ENCODE data around the gene HIPK4.
"Not testable (repeated sequence)": the region's sequence is repeated elsewhere in the genome, so short reads cannot be mapped to it uniquely, and the experiment has no call there.

HIPK4 gene

GRCh38 chr19:40370253-40370652 lies 19.7 kb downstream of the HIPK4 start:
- not testable (repeated sequence) for H3K27me3 Mint-ChIP-seq; H3K9me3 Mint-ChIP-seq; H3K4me3 Mint-ChIP-seq; H3K27ac Mint-ChIP-seq; H3K4me1 Mint-ChIP-seq (ENCODE audit: low read depth); DNase-seq
- peaks cover 44% of the 10 kb centered on the region for H3K36me3 Mint-ChIP-seq (ENCODE audit: low read depth)

DNA sequence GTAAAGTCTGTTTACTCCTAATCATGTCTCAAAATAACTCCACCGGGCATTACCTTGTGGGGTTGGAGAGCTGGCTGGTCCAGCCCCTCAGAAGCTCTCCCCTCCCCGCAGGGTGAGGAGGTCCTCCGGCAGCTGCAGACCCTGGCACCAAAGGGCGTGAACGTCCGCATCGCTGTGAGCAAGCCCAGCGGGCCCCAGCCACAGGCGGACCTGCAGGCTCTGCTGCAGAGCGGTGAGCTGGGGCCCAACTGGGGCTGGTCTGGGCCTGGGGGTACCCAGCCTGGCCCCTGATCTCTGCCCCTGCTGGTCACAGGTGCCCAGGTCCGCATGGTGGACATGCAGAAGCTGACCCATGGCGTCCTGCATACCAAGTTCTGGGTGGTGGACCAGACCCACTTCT lies 20.2 kb downstream of the HIPK4 start:
- Mint-ChIP-seq H3K9me3 (no peaks in the 10 kb centered on the region), H3K4me1 (ENCODE audit: low read depth) (peaks cover 12% of the 10 kb centered on the region), H3K36me3 (ENCODE audit: low read depth) (peaks cover 44% of the 10 kb centered on the region), H3K4me3 (no peak overlapping the region), H3K27ac (no peak overlapping the region), H3K27me3 (no peaks in the 10 kb centered on the region)
- DNase-seq, result no peak

GRCh38 chr19:40367577-40368434 lies 22.2 kb downstream of the HIPK4 start:
- Mint-ChIP-seq H3K4me3 (no peak overlapping the region), H3K27me3 (no peaks in the 10 kb centered on the region), H3K27ac (no peak overlapping the region), H3K4me1 (ENCODE audit: low read depth) (peaks cover 14% of the 10 kb centered on the region), H3K9me3 (no peaks in the 10 kb centered on the region), H3K36me3 (ENCODE audit: low read depth) (peaks cover 35% of the 10 kb centered on the region)
- DNase-seq, result no peak

DNA sequence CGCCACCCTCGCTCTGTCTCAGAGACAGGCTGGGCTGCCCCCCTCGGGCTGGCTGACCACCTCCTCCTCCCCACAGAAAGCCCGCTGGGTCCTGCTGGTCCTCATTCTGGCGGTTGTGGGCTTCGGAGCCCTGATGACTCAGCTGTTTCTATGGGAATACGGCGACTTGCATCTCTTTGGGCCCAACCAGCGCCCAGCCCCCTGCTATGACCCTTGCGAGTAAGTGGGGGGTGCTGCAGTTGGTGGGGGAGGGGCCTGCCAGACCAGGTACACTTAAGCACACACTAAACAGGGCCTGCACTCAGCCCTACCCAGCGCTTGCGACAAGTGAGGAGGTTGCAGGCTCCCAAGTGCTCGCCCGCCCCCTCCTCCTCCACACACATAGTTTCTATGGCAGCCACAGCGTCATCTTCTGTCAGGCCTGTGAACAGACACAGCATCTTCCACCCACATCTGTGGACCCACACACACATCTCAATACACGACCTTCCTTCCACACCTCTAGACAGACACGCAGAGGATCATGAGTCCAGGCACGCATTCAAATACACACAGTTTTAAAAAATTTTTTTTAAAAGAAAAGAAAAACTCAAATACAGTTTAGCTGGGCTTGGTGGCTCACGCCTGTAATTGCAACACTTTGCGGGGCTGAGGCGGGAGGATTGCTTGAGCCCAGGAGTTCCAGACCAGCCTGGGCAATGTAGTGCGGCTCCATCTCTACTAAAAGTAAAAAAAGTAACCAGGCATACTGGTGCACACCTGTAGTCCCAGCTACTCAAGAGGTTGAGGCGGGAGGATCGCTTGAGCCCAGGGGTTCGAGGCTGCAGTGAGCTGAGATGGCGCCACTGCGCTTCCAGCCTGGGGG lies 23.1 kb downstream of the HIPK4 start:
- peaks cover 29% of the 10 kb centered on the region for H3K36me3 Mint-ChIP-seq (ENCODE audit: low read depth)
- H3K9me3 Mint-ChIP-seq, result no peaks in the 10 kb centered on the region
- no peak overlapping the region for H3K27ac Mint-ChIP-seq
- H3K27me3 Mint-ChIP-seq, result no peaks in the 10 kb centered on the region
- peaks cover 17% of the 10 kb centered on the region for H3K4me1 Mint-ChIP-seq (ENCODE audit: low read depth)
- H3K4me3 Mint-ChIP-seq, result no peak overlapping the region
- no peak for DNase-seq

DNA sequence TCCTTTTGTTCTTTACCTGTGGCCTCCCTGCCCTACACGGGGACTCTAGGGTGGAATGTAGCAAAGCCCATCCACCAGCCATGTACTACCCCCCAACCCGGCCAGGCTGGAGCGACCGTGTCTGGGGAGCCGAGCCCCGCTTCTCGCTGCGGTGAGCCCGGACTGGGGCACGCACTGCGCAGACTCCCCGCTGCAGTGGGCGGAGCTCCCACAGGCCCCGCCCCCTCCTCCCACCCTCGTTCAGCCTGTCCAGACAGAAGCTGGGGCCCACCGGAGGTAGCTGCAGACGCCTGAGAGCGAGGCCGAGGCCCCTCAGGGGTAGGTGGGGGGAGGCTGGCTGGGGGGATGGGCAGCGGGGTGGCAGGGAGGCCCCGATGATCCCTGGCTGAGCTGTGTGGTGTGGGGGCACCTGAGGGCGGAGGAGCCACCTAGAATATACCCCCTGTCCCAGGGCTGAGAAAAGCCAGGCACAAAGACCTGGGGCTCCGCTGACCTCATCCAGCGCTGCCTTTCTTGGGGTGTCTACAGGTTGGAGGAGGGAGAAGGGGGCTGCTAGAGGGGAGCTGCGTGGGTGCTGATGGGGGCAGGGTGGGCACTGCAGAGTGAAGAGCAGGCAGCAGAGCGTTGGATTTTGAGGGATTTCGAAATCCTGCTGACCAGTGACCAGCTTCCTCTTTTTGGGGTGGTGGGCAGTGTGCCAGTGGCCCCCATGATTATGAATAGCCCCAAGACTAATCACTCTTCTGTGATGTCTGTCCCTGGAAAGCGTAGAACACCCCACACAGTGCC lies 24.2 kb downstream of the HIPK4 start:
- H3K4me1 Mint-ChIP-seq (ENCODE audit: low read depth), result peaks cover 17% of the 10 kb centered on the region
- H3K27me3 Mint-ChIP-seq, result no peaks in the 10 kb centered on the region
- no peak overlapping the region for H3K27ac Mint-ChIP-seq
- peaks cover 27% of the 10 kb centered on the region for H3K36me3 Mint-ChIP-seq (ENCODE audit: low read depth)
- DNase-seq, result peak; percentile 78
- no peaks in the 10 kb centered on the region for H3K9me3 Mint-ChIP-seq
- H3K4me3 Mint-ChIP-seq, result peak overlapping the region; percentile 69

DNA sequence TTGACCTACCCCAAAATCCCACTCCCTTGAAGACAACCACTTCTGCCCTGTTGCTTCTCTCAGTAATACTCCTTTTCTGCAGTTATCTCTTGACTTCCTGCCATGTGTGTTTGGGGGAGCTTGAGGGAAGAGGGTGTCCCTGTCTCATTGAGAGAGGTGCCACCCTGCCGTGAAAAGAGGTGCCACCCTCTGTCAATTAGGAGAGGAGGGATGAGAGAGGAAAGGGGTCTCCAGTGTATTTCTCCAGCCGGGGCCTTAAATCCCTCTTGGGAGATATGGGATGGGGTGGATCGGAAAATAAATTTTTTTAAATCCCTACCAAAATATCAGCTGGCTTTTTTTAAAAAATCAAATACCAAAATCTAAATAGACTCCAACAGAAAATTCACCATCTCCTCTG lies 25.0 kb downstream of the HIPK4 start:
- Mint-ChIP-seq H3K9me3 (no peaks in the 10 kb centered on the region), H3K4me1 (ENCODE audit: low read depth) (peaks cover 17% of the 10 kb centered on the region), H3K27ac (no peak overlapping the region), H3K4me3 (peak overlapping the region; percentile 69), H3K36me3 (ENCODE audit: low read depth) (peaks cover 28% of the 10 kb centered on the region), H3K27me3 (no peaks in the 10 kb centered on the region)
- DNase-seq, result no peak

DNA sequence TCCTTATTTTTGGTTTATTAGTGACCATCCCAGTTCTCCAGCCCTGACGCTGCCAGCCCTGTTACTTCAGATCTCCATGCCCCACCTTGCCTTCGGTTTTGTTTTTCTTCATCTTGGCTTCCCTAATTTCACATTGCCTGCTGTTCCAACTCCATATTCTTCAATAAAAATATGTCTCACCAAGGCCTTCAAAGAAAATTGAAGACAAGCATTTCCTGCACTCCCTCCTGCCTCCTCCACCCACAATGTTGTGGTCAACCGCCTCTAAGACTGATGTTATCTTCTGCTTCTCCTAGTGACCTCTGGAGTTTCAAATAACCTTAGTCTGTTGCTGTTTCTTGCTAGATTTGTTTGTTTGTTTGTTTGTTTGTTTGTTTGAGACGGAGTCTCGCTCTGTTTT lies 26.9 kb downstream of the HIPK4 start:
- H3K4me3 Mint-ChIP-seq, result no peak overlapping the region
- peaks cover 20% of the 10 kb centered on the region for H3K4me1 Mint-ChIP-seq (ENCODE audit: low read depth)
- no peaks in the 10 kb centered on the region for H3K27me3 Mint-ChIP-seq
- no peaks in the 10 kb centered on the region for H3K9me3 Mint-ChIP-seq
- H3K36me3 Mint-ChIP-seq (ENCODE audit: low read depth), result peaks cover 24% of the 10 kb centered on the region
- H3K27ac Mint-ChIP-seq, result no peak overlapping the region
- DNase-seq, result no peak

- H3K27ac Mint-ChIP-seq, result no peak overlapping the region
- no peaks in the 10 kb centered on the region for H3K27me3 Mint-ChIP-seq
- peaks cover 20% of the 10 kb centered on the region for H3K4me1 Mint-ChIP-seq (ENCODE audit: low read depth)
- DNase-seq, result no peak
- H3K36me3 Mint-ChIP-seq (ENCODE audit: low read depth), result peaks cover 19% of the 10 kb centered on the region
- no peaks in the 10 kb centered on the region for H3K9me3 Mint-ChIP-seq
- no peak overlapping the region for H3K4me3 Mint-ChIP-seq
These were observed 27.8 kb downstream of the HIPK4 start for GRCh38 chr19:40362160-40362559.

GRCh38 chr19:40360708-40361241 lies 29.2 kb downstream of the HIPK4 start:
- Mint-ChIP-seq H3K27me3 (no peaks in the 10 kb centered on the region), H3K27ac (no peak overlapping the region), H3K9me3 (no peaks in the 10 kb centered on the region), H3K4me3 (no peak overlapping the region), H3K36me3 (ENCODE audit: low read depth) (peaks cover 13% of the 10 kb centered on the region), H3K4me1 (ENCODE audit: low read depth) (peaks cover 25% of the 10 kb centered on the region)
- DNase-seq, result no peak

- H3K27ac Mint-ChIP-seq, result no peak overlapping the region
- DNase-seq, result no peak
- no peak overlapping the region for H3K4me3 Mint-ChIP-seq
- H3K4me1 Mint-ChIP-seq (ENCODE audit: low read depth), result peaks cover 21% of the 10 kb centered on the region
- no peaks in the 10 kb centered on the region for H3K27me3 Mint-ChIP-seq
- no peaks in the 10 kb centered on the region for H3K9me3 Mint-ChIP-seq
- peaks cover 13% of the 10 kb centered on the region for H3K36me3 Mint-ChIP-seq (ENCODE audit: low read depth)
These were observed 29.8 kb downstream of the HIPK4 start for GRCh38 chr19:40360020-40360707.

- Mint-ChIP-seq H3K9me3 (no peaks in the 10 kb centered on the region), H3K36me3 (ENCODE audit: low read depth) (peaks cover 13% of the 10 kb centered on the region), H3K27me3 (no peaks in the 10 kb centered on the region), H3K27ac (no peak overlapping the region), H3K4me3 (no peak overlapping the region), H3K4me1 (ENCODE audit: low read depth) (peaks cover 18% of the 10 kb centered on the region)
- no peak for DNase-seq
These were observed 31.2 kb downstream of the HIPK4 start for GRCh38 chr19:40358773-40359172.

DNA sequence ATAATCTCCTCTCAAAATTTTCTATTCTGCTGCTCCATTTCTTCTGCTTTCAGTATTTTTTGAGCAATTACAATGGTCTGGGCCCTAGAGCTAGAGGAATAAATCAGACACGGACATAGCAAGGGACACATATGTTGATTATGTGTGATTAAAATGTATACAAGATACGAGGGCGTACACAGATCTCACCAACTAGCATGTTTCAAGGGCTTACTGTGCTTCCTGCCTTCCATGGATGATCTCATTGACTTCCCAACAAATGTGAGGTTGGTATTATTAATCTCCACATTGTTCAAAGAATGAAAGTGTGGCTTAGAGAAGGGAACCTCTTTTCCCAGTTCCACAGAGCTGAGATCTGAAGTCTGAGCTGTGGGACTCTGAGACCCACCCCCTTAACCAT lies 32.3 kb downstream of the HIPK4 start:
- no peak for DNase-seq
- H3K4me1 Mint-ChIP-seq (ENCODE audit: low read depth), result peaks cover 10% of the 10 kb centered on the region
- no peak overlapping the region for H3K4me3 Mint-ChIP-seq
- H3K27me3 Mint-ChIP-seq, result no peaks in the 10 kb centered on the region
- peaks cover 16% of the 10 kb centered on the region for H3K36me3 Mint-ChIP-seq (ENCODE audit: low read depth)
- no peak overlapping the region for H3K27ac Mint-ChIP-seq
- H3K9me3 Mint-ChIP-seq, result no peaks in the 10 kb centered on the region

DNA sequence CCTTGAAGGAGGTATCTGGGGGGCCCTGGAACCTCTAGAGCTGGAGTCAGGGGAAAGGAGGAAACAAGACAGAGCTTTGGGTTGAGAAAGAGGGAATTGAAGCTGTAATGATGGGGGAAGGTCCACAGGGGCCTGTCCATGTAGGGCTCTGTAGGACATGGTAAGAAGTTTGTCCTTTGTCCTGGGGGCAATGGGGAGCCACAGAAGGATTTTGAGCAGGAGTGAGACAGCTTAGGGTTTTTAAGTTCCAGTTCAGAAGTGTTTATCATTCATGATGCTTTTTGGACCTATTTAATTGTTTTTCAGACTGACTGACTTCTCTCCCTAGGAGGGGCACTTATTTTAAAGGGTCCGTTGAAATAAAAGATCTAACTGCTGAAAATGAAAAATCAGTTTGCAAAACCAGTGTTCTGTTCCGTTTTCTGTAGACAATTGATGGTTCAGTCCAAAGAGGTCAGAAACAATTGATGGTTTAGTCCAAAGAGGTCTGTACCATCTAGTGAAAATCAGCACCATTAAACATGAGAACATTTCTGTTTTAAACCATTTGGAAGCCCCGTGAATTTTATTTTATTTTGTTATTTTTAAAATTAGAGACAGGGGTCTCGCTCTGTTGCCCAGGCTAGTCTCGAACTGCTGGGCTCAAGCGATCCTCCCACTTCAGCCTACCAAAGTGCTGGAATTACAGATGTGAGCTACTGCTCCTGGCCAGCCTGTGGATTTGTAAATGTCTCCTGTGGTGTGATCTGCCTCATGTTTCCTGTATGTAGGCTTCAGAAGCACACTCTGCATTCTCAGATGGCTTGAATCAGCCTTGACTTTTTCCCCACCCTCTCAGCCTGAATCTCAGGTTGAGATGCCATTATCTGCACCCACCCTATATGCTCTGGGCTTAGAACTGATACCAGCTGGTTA lies 33.0 kb downstream of the HIPK4 start:
- Mint-ChIP-seq H3K27ac (peak overlapping the region; percentile 22), H3K27me3 (no peaks in the 10 kb centered on the region), H3K9me3 (no peaks in the 10 kb centered on the region), H3K36me3 (ENCODE audit: low read depth) (peaks cover 16% of the 10 kb centered on the region), H3K4me1 (ENCODE audit: low read depth) (peaks cover 8% of the 10 kb centered on the region), H3K4me3 (no peak overlapping the region)
- no peak for DNase-seq
